Rectal smooth muscle tissue (tissue), 1 donor: ENCODE measurements around the gene UBE2L3.
"Not testable (repeated sequence)": the region's sequence is repeated elsewhere in the genome, so short reads cannot be mapped to it uniquely, and the experiment has no call there.

Source experiments
- H3K27ac ChIP-seq: one replicate; pipeline ENCODE4 v1.7.0; 2013; ENCODE audit warnings: low read depth, low read length, inconsistent platforms
- H3K27me3 ChIP-seq: one replicate; pipeline ENCODE4 v1.7.0; 2013; ENCODE audit warnings: low read length; ENCODE audit not compliant: control insufficient read depth, insufficient read depth
- H3K36me3 ChIP-seq: one replicate; pipeline ENCODE4 v1.7.0; 2013; ENCODE audit warnings: low read length; ENCODE audit not compliant: control insufficient read depth, insufficient read depth
- H3K4me1 ChIP-seq: one replicate; pipeline ENCODE4 v1.7.0; 2013; ENCODE audit warnings: low read length; ENCODE audit not compliant: control insufficient read depth, insufficient read depth
- H3K4me3 ChIP-seq: one replicate; pipeline ENCODE4 v1.7.0; 2013; ENCODE audit warnings: low read length
- H3K9ac ChIP-seq: one replicate; pipeline ENCODE4 v1.7.0; 2013; ENCODE audit warnings: low read length

Gene UBE2L3

GRCh38 chr22:21581009-21581713 lies 13.6 kb downstream of the UBE2L3 start:
- H3K27me3 ChIP-seq, H3K27ac ChIP-seq, H3K36me3 ChIP-seq, H3K4me1 ChIP-seq, H3K4me3 ChIP-seq, H3K9ac ChIP-seq: not testable (repeated sequence)

- Histone ChIP-seq H3K36me3 (no peaks in the 10 kb centered on the region), H3K9ac (no peak overlapping the region), H3K4me3 (no peak overlapping the region), H3K27me3 (no peaks in the 10 kb centered on the region), H3K27ac (no peak overlapping the region), H3K4me1 (peaks cover 2% of the 10 kb centered on the region)
These were observed 15.6 kb downstream of the UBE2L3 start for GRCh38 chr22:21582801-21583740.

GRCh38 chr22:21585389-21585788 lies 17.9 kb downstream of the UBE2L3 start:
- peaks cover 2% of the 10 kb centered on the region for H3K4me1 ChIP-seq
- H3K36me3 ChIP-seq: no peaks in the 10 kb centered on the region
- H3K9ac ChIP-seq: no peak overlapping the region
- no peak overlapping the region for H3K27ac ChIP-seq
- H3K4me3 ChIP-seq: no peak overlapping the region
- H3K27me3 ChIP-seq: no peaks in the 10 kb centered on the region

- no peak overlapping the region for H3K9ac ChIP-seq
- peaks cover 6% of the 10 kb centered on the region for H3K36me3 ChIP-seq
- H3K4me3 ChIP-seq: no peak overlapping the region
- no peak overlapping the region for H3K27ac ChIP-seq
- no peaks in the 10 kb centered on the region for H3K27me3 ChIP-seq
- peaks cover 6% of the 10 kb centered on the region for H3K4me1 ChIP-seq
These were observed 20.5 kb downstream of the UBE2L3 start for GRCh38 chr22:21587803-21588611.

- Histone ChIP-seq H3K9ac (no peak overlapping the region), H3K27me3 (no peaks in the 10 kb centered on the region), H3K4me3 (no peak overlapping the region), H3K27ac (no peak overlapping the region), H3K4me1 (peaks cover 6% of the 10 kb centered on the region), H3K36me3 (peaks cover 18% of the 10 kb centered on the region)
These were observed 21.9 kb downstream of the UBE2L3 start for GRCh38 chr22:21589396-21589795.

- peaks cover 6% of the 10 kb centered on the region for H3K4me1 ChIP-seq
- H3K9ac ChIP-seq: no peak overlapping the region
- no peak overlapping the region for H3K27ac ChIP-seq
- H3K27me3 ChIP-seq: no peaks in the 10 kb centered on the region
- no peak overlapping the region for H3K4me3 ChIP-seq
- H3K36me3 ChIP-seq: peaks cover 18% of the 10 kb centered on the region
These were observed 23.5 kb downstream of the UBE2L3 start for GRCh38 chr22:21590809-21591641.

GRCh38 chr22:21591695-21592094 lies 24.2 kb downstream of the UBE2L3 start:
- peaks cover 6% of the 10 kb centered on the region for H3K4me1 ChIP-seq
- H3K4me3 ChIP-seq: no peak overlapping the region
- H3K27ac ChIP-seq: no peak overlapping the region
- H3K27me3 ChIP-seq: no peaks in the 10 kb centered on the region
- no peak overlapping the region for H3K9ac ChIP-seq
- H3K36me3 ChIP-seq: peaks cover 18% of the 10 kb centered on the region

- H3K4me1 ChIP-seq: peaks cover 6% of the 10 kb centered on the region
- no peak overlapping the region for H3K27ac ChIP-seq
- no peaks in the 10 kb centered on the region for H3K27me3 ChIP-seq
- peaks cover 18% of the 10 kb centered on the region for H3K36me3 ChIP-seq
- H3K9ac ChIP-seq: no peak overlapping the region
- no peak overlapping the region for H3K4me3 ChIP-seq
These were observed 24.9 kb downstream of the UBE2L3 start for GRCh38 chr22:21592422-21592821.

GRCh38 chr22:21593406-21594232 lies 26.1 kb downstream of the UBE2L3 start:
- H3K27ac ChIP-seq: no peak overlapping the region
- H3K4me3 ChIP-seq: no peak overlapping the region
- no peak overlapping the region for H3K9ac ChIP-seq
- peaks cover 18% of the 10 kb centered on the region for H3K36me3 ChIP-seq
- peaks cover 6% of the 10 kb centered on the region for H3K4me1 ChIP-seq
- no peaks in the 10 kb centered on the region for H3K27me3 ChIP-seq

- peaks cover 6% of the 10 kb centered on the region for H3K4me1 ChIP-seq
- no peak overlapping the region for H3K9ac ChIP-seq
- peaks cover 18% of the 10 kb centered on the region for H3K36me3 ChIP-seq
- H3K27me3 ChIP-seq: no peaks in the 10 kb centered on the region
- H3K4me3 ChIP-seq: no peak overlapping the region
- no peak overlapping the region for H3K27ac ChIP-seq
These were observed 27.4 kb downstream of the UBE2L3 start for GRCh38 chr22:21594865-21595452.
